ENCODE results near the gene D2HGDH.
"Not testable (repeated sequence)": the region's sequence is repeated elsewhere in the genome, so short reads cannot be mapped to it uniquely, and the experiment has no call there.

D2HGDH gene

DNA sequence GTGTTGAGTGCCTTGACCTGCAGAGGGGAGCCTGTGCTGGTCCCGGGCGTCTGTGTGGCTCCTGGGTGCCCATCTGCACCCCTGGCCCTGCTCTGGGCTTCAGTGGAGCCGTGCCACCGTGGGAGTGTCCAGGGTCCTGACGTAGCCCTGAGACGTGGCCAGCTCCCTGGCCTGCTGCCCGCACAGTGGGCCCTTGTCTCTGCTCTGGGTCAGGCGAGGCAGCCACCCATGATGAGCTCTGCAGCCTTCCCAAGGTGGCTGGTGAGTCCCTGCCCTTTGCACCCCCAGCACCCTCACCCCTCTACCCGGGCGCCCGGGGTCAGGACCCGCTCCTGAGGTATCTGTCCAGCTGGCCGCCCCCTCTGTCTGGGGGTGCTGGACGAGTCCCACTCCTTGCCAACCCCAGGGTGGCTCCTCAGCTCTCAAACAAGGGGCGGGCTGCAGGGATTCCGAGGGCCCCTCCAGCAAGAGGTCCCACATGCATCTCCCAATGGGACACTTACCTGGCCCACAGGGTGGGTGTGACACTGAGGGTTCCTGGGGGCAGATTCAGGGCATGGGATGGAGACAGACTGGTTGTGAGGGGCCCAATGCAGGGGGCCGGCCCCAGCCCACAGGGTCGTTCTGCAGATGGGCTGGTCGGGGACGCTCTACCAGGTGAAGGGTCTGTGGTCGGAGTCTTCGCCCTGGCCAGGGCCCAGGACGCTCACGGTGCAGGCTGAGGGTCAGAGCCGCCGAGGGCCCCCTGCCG lies 76.9 kb downstream of the D2HGDH start:
- DNase-seq, result no peak

DNA sequence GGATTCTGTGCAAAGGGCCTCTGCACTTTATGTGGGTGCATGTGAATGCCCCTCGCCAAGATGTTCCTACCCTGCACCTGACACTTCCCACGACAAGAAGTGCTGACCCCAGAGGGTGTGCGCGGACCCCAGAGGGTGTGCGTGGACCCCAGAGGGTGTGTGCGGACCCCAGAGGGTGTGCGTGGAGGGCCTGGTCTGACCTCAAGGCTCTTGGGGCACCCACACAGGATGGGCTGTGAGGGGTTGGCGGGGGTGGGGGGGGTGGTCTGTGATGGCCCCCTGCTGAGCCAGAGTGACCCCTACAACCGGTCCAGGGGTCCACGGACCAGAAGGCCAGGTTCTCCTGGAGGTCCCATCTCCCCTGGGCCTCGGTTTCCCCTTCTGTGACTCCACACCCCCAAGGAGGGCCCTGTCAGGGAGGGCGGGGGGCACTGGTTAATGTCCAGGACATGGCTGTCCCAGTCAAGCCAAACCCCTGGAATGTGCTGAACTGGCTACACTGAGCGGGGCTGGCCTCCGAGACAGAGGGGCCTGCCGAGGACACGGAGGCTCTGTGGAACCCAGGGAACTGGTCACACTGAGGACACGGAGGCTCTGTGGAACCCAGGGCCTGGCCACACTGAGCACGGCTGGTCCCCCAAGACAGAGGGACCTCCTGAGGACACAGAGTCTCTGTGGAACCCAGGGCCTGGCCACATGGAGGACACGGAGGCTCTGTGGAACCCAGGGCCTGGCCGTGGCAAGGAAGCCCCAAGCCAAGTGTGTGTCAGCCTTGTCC lies 77.7 kb downstream of the D2HGDH start:
- DNase-seq, result no peak

DNA sequence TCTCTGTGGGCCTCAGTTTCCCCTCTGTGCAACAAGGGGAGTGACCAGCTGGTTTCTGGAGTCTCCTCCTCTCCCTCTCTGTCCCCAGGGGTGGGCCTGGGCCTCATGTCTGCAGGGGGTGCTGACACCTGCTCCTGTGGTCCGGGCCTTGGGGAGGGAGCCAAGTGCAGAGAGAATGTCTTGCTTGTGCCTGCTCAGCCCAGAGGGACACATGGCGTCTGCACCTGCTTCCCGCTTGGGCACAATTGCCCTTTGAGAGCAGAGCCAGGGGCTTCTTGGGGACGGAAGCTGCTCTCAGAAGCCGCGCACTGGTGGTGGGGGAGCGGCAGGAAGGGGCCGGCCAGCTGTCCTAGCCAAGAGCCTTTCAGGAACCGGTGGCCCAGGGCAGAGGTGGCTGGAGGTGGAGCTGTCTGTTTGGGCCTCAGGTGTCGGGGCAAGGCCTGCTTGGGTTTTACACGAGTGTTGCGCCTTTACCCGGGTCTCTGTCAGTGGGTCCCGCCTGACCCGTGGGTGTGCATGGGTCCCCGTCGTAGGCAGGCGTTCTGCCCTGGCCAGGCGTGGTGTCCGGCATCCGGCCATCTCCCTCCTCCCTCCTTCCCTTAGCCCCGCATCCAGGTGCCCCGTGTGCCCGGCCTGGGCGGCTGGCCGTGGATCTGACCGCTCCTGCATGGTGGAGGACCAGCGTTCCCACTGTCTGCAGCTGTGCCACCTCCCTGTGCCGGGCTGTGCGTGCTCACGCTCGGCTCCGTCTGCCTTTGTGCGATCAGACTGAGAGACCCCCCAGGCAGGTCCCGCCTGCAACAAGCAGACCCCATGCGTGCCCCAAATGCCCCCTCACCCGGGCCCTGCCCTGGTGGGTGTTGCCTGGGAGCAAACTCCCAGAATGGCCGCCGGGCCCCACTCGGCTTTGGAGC lies 78.6 kb downstream of the D2HGDH start:
- no peak for DNase-seq

DNA sequence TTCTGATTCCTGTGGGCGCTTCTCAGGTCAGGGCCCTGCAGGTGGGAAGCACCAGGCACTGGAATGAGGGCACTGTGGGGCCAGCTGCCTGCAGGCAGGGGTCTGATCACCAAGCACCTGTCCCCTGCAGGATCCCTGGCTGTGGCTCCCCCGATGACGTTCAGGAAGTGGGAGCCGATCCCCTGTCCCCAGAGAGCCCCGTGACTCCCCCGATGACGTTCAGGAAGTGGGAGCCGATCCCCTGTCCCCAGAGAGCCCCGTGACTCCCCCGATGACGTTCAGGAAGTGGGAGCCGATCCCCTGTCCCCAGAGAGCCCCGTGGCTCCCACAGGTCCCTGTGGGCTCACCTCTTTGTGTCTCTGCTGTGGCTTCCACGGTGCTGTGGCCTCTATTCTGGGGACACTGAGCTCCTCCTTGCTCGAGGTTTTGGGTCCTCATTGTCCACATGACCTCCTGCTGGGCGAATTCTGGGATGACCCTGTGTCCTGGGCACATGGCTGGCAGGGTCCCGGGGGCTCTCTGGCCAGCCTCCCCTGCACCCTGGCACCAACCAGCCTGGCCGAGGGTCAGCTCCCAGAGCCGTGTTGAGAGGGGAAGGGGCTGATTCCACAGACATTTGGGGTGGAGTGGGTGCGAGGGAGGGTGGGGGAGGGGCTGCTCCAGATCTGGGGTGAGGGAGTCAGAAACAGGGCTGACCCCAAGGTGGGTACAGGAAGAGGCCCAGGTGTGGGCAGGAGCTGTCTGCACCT lies 79.4 kb downstream of the D2HGDH start:
- DNase-seq, result no peak

DNA sequence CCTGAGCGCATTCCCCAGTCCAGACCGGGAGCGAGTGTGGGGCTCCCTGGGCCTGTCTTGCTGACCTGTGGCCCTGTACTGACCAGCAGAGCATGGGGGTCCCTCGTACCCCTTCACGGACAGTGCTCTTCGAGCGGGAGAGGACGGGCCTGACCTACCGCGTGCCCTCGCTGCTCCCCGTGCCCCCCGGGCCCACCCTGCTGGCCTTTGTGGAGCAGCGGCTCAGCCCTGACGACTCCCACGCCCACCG lies 79.9 kb downstream of the D2HGDH start:
- no peak for DNase-seq

DNA sequence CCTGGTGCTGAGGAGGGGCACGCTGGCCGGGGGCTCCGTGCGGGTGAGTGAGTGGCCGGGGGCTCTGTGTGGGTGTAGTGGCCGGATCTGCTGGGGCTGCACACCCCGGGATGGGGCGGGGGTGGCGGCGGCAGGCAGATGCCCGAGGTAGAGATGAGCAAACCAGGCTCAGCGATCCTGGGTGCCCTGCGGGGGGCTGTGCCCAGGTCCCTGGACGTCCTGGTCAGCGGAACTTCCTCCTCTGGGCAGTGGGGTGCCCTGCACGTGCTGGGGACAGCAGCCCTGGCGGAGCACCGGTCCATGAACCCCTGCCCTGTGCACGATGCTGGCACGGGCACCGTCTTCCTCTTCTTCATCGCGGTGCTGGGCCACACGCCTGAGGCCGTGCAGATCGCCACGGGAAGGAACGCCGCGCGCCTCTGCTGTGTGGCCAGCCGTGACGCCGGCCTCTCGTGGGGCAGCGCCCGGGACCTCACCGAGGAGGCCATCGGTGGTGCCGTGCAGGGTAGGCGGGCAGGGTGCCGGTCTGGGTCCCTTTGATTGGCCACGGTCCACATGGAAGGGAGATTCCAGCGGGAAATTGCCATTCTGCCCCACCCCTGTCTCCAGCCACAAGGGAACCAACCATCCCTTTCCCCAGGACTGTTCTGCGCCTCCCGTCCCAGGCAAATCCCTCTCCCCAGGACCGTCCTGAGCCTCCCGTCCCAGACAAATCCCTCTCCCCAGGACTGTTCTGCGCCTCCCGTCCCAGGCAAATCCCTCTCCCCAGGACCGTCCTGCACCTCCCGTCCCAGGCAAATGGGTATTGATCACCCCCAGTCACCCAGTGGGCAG lies 80.4 kb downstream of the D2HGDH start:
- no peak for DNase-seq

DNA sequence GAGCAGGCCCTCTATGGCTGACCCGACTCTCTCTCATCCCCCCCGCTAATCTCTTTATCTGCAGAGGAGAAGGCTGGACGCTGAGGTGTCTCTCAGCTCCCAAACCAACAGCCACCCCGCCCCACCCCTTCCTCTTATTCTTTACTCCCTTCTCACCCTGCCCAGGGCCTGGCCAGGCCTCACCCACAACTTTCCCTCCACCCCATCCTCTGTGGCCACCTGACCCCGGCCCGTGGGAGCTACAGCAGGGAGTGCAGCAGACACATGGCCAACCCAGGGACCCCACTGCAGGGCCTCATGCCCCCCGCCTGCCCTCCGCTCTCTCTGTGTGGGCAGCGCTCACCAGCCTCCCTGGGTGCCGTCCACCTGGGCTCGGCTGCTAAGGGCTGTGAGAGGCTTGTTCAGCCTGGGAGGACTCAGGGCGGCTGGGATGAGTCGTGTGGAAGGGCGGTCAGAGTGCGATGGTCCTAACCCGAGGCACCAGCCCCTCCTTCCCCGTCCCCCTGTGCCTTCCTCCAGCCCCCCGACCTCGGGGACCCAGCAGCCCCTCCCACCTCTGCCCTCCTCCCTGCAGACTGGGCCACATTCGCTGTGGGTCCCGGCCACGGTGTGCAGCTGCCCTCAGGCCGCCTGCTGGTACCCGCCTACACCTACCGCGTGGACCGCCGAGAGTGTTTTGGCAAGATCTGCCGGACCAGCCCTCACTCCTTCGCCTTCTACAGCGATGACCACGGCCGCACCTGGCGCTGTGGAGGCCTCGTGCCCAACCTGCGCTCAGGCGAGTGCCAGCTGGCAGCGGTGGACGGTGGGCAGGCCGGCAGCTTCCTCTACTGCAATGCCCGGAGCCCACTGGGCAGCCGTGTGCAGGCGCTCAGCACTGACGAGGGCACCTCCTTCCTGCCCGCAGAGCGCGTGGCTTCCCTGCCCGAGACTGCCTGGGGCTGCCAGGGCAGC lies 81.3 kb downstream of the D2HGDH start:
- no peak for DNase-seq

DNA sequence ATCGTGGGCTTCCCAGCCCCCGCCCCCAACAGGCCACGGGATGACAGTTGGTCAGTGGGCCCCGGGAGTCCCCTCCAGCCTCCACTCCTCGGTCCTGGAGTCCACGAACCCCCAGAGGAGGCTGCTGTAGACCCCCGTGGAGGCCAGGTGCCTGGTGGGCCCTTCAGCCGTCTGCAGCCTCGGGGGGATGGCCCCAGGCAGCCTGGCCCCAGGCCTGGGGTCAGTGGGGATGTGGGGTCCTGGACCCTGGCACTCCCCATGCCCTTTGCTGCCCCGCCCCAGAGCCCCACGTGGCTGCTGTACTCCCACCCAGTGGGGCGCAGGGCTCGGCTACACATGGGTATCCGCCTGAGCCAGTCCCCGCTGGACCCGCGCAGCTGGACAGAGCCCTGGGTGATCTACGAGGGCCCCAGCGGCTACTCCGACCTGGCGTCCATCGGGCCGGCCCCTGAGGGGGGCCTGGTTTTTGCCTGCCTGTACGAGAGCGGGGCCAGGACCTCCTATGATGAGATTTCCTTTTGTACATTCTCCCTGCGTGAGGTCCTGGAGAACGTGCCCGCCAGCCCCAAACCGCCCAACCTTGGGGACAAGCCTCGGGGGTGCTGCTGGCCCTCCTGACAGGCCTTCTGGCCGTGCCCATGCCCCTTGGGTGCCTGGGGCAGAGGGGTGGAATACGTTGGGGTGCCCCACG lies 82.1 kb downstream of the D2HGDH start:
- DNase-seq, result no peak

DNA sequence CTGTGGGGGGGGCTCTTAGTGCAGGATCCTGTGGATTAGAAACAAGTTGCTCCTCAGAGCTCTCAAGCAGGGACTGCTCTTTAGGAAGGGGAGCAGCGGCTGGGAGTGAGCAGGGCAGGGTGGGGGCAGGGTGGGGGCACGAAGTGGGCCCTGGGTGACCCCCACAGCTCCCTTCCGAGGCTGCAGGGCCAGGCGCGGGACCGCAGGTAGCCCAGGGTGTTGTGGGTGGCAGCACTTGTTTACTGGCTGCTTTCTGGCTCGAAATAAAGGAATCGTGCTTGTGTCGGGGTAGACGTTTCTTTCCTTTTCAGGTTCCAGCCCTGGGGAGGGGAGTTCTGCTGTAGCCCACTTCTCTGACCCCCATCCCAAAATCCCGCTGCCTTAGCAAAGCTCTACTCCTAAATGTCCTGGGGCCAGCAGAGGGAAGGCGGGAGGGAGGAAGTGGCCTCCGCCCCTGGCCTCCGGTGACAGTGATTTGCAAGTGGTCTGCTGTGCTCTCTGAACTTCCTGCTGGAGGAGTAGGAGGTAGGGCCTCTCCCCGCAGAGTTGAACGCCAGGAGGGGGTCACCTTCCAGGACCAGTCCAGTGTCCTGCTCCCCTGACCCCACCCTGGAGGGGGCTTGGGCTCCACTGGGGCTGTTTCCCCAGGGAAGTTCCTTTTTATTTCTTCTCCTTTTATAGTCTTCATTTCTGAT lies 82.8 kb downstream of the D2HGDH start:
- no peak for DNase-seq

DNA sequence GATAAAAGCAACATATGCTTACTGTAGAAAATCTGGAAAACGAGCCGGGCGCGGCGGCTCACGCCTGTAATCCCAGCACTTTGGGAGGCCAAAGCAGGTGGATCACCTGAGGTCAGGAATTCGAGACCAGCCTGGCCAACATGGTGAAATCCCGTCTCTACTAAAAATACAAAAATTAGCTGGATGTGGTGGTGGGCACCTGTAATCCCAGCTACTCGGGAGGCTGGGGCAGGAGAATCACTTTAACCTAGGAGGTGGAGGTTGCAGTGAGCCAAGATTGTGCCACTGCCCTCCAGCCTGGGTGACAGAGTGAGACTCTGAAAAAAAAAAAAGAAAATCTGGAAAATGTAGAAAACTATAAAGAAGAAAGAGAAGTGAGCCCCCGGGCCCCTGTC lies 83.4 kb downstream of the D2HGDH start:
- DNase-seq, result not testable (repeated sequence)

All from NCI-H774 (cell line).